GM23338 (cell line): Measurements from ENCODE around the gene VPS8. TPM values are rescaled to one million over a fixed set of nuclear protein-coding genes. Genes with fewer than 3 reads are reported as not detected.

Source experiments
- ATAC-seq: fragments of 200-7000 bp; cut with Tn5 transposase; 3 replicates; pipeline ENCODE4 v1.9.1; 2020
- DNase-seq: peaks from one replicate; pipeline ENCODE4 v3.0.0-alpha.2; 2015; ENCODE audit warnings: low spot score
- H2AFZ ChIP-seq: fragments of 200-600 bp; sonication (generic); 2 replicates; pipeline ENCODE4 v1.8.0; 2016; ENCODE audit warnings: antibody characterized with exemption, mild to moderate bottlenecking, moderate library complexity
- H3F3A ChIP-seq: fragments of 200-600 bp; sonication (generic); replicated peaks from 2 replicates; pipeline ENCODE4 v1.8.0; 2017; ENCODE audit warnings: antibody characterized with exemption, mixed run types, low read depth
- H3K27ac ChIP-seq: fragments of 200-600 bp; sonication (generic); 2 replicates; pipeline ENCODE4 v1.6.1; 2016; ENCODE audit warnings: low read depth
- H3K27me3 ChIP-seq: fragments of 200-600 bp; sonication (generic); 2 replicates; pipeline ENCODE4 v1.8.0; 2016; ENCODE audit warnings: mild to moderate bottlenecking, mixed run types, moderate library complexity; ENCODE audit not compliant: insufficient read depth
- H3K36me3 ChIP-seq: fragments of 200-600 bp; sonication (generic); 2 replicates; pipeline ENCODE4 v1.8.0; 2016; ENCODE audit warnings: mild to moderate bottlenecking; ENCODE audit not compliant: insufficient read depth
- H3K4me1 ChIP-seq: fragments of 200-600 bp; sonication (generic); 2 replicates; pipeline ENCODE4 v1.8.0; 2016; ENCODE audit warnings: mild to moderate bottlenecking, moderate library complexity; ENCODE audit not compliant: insufficient read depth
- H3K4me2 ChIP-seq: fragments of 200-600 bp; sonication (generic); 2 replicates; pipeline ENCODE4 v1.7.1; 2017; ENCODE audit warnings: mixed run types
- H3K4me3 ChIP-seq: fragments of 200-600 bp; sonication (generic); 2 replicates; pipeline ENCODE4 v1.6.1; 2016; ENCODE audit warnings: mixed run types
- H3K79me2 ChIP-seq: fragments of 200-600 bp; sonication (generic); replicated peaks from 2 replicates; pipeline ENCODE4 v1.8.0; 2017; ENCODE audit warnings: mild to moderate bottlenecking; ENCODE audit not compliant: insufficient read depth
- H3K9me2 ChIP-seq: fragments of 200-600 bp; sonication (generic); 2 replicates; pipeline ENCODE4 v1.8.0; 2017; ENCODE audit not compliant: insufficient read depth
- H4K20me1 ChIP-seq: fragments of 200-600 bp; sonication (generic); replicated peaks from 2 replicates; pipeline ENCODE4 v1.8.0; 2017; ENCODE audit warnings: mild to moderate bottlenecking; ENCODE audit not compliant: insufficient read depth
- H3K27ac Mint-ChIP-seq: 2 replicates; pipeline ENCODE4 v1.8.0; 2020; ENCODE audit warnings: inconsistent platforms, mild to moderate bottlenecking, moderate library complexity, mixed read lengths
- H3K27me3 Mint-ChIP-seq: 3 replicates; pipeline ENCODE4 v1.8.0; 2022; ENCODE audit warnings: low read depth, mild to moderate bottlenecking, moderate library complexity, mixed read lengths, inconsistent platforms; ENCODE audit not compliant: insufficient read depth, poor library complexity
- H3K36me3 Mint-ChIP-seq: 3 replicates; pipeline ENCODE4 v1.8.0; 2021; ENCODE audit warnings: low read depth, mild to moderate bottlenecking, inconsistent platforms, moderate library complexity, mixed read lengths
- H3K4me1 Mint-ChIP-seq: 3 replicates; pipeline ENCODE4 v1.8.0; 2020; ENCODE audit warnings: mild to moderate bottlenecking, inconsistent platforms, mixed read lengths
- H3K4me3 Mint-ChIP-seq: 3 replicates; pipeline ENCODE4 v1.8.0; 2021; ENCODE audit warnings: moderate library complexity, mild to moderate bottlenecking, inconsistent platforms, mixed read lengths
- H3K9me3 Mint-ChIP-seq: 3 replicates; pipeline ENCODE4 v1.8.0; 2020; ENCODE audit warnings: moderate library complexity, mild to moderate bottlenecking, inconsistent platforms, mixed read lengths
- CREB1 ChIP-seq: fragments of 250-450 bp; sonication (Bioruptor Pico); IDR thresholded peaks from 2 replicates; pipeline ENCODE4 v1.5.0; 2020; ENCODE audit warnings: low read depth, mild to moderate bottlenecking, moderate library complexity
- CTCF ChIP-seq, 2 experiments: fragments of 200-600 bp in 1 of 2; sonication (generic) in 1 of 2; conservative IDR thresholded peaks; 2 replicates each; pipeline versions ENCODE4 v1.5.1 to v1.6.1; 2016 to 2017; ENCODE audit warnings: antibody characterized with exemption in 2 of 2, low read depth in 2 of 2, mild to moderate bottlenecking in 2 of 2, moderate library complexity in 1 of 2
- ETS1 ChIP-seq: IDR thresholded peaks from 2 replicates; pipeline ENCODE4 v1.6.1; 2016; ENCODE audit warnings: antibody characterized with exemption
- EZH2 ChIP-seq: fragments of 200-600 bp; sonication (generic); IDR thresholded peaks from one replicate; pipeline ENCODE4 v1.8.0; 2017; ENCODE audit warnings: antibody characterized with exemption, mild to moderate bottlenecking, low read depth; ENCODE audit not compliant: unreplicated experiment
- EZH2phosphoT487 ChIP-seq: fragments of 200-600 bp; sonication (generic); IDR thresholded peaks from one replicate; pipeline ENCODE4 v1.8.1; 2018; ENCODE audit warnings: antibody characterized with exemption; ENCODE audit not compliant: unreplicated experiment
- JUNB ChIP-seq: IDR thresholded peaks from one replicate; pipeline ENCODE4 v1.6.1; 2016; ENCODE audit warnings: antibody characterized with exemption; ENCODE audit not compliant: unreplicated experiment
- NANOG ChIP-seq: IDR thresholded peaks from 2 replicates; pipeline ENCODE4 v1.6.1; 2016; ENCODE audit warnings: antibody characterized with exemption, borderline replicate concordance
- POLR2AphosphoS5 ChIP-seq: IDR thresholded peaks from 2 replicates; pipeline ENCODE4 v1.6.1; 2016; ENCODE audit warnings: antibody characterized with exemption, low read depth
- REST ChIP-seq: IDR thresholded peaks from one replicate; pipeline ENCODE4 v1.6.1; 2018; ENCODE audit warnings: antibody characterized with exemption; ENCODE audit not compliant: unreplicated experiment
- STAT1 ChIP-seq: IDR thresholded peaks from one replicate; pipeline ENCODE4 v1.6.1; 2016; ENCODE audit warnings: antibody characterized with exemption; ENCODE audit not compliant: unreplicated experiment
- ZNF114 ChIP-seq: fragments of 250-450 bp; sonication (Bioruptor Pico); IDR thresholded peaks from 2 replicates; pipeline ENCODE4 v1.5.0; 2020; ENCODE audit warnings: mild to moderate bottlenecking, moderate library complexity
- ZNF331 ChIP-seq: fragments of 250-450 bp; sonication (Bioruptor Pico); IDR thresholded peaks from 2 replicates; pipeline ENCODE4 v1.5.0; 2020; ENCODE audit warnings: low read depth, mild to moderate bottlenecking, moderate library complexity
- ZNF462 ChIP-seq: fragments of 250-450 bp; sonication (Bioruptor Pico); IDR thresholded peaks from 2 replicates; pipeline ENCODE4 v1.5.0; 2020; ENCODE audit warnings: mild to moderate bottlenecking, moderate library complexity
- polyA plus RNA-seq: library from polyadenylated mRNA; unstranded; fragments of >200 nt; fragmentation: Nextera tagmentation; extraction: Ambion mirVana; gene quantifications from 2 replicates; pipeline ENCODE4 v1.2.1, GENCODE V29; 2016
- total RNA-seq: library from RNA; depleted of rRNA; stranded (reverse); fragments of >200 nt; shearing (Covaris generic); gene quantifications from 2 replicates; pipeline ENCODE4 v1.2.3, GENCODE V29; 2014

VPS8 gene
- total and polyA plus RNA-seq, 2 experiments from 2014 or later, result 17.3 to 45.5 TPM

GRCh38 chr3:184789314-184789998 is 22.5 kb upstream of the VPS8 start:
- H3K9me2 ChIP-seq, result 0 out of 2 replicates have a peak, but pooled peaks cover 12% of the 10 kb centered on the region
- Mint-ChIP-seq H3K27ac (no peak overlapping the region), H3K27me3 (no peaks in the 10 kb centered on the region), H3K4me3 (no peak overlapping the region), H3K36me3 (no peaks in the 10 kb centered on the region), H3K9me3 (no peaks in the 10 kb centered on the region), H3K4me1 (peaks cover 26% of the 10 kb centered on the region)
- H3K27me3 ChIP-seq, result no peaks in the 10 kb centered on the region
- DNase-seq (no peak), ATAC-seq (no peak)
- TF ChIP-seq ZNF114 (CRISPR knock-in tag) (no peak), EZH2phosphoT487 (no peak), REST (no peak), ZNF331 (CRISPR knock-in tag) (no peak), EZH2 (no peak), CTCF (conservative IDR thresholded peaks at IDR 0.05; ENCODE audit: low read depth in 2 of 2) (no peak), NANOG (no peak), JUNB (no peak), POLR2AphosphoS5 (no peak), ZNF462 (no peak), STAT1 (no peak), CREB1 (no peak), ETS1 (no peak)
- H3K79me2 ChIP-seq, result no peaks in the 10 kb centered on the region
- no peak overlapping the region for H3K4me2 ChIP-seq
- H3K36me3 ChIP-seq, result no peaks in the 10 kb centered on the region
- no peaks in the 10 kb centered on the region for H4K20me1 ChIP-seq
- H3K4me3 ChIP-seq, result no peak overlapping the region
- no peak overlapping the region for H3K27ac ChIP-seq
- no peaks in the 10 kb centered on the region; the same call in 1 of the 2 replicates for H3K4me1 ChIP-seq
- no peak overlapping the region for H2AFZ ChIP-seq
- H3F3A ChIP-seq, result no peaks in the 10 kb centered on the region
